ENCODE results near the gene FPGS.
"Not testable (repeated sequence)": the region's sequence is repeated elsewhere in the genome, so short reads cannot be mapped to it uniquely, and the experiment has no call there.

FPGS gene, protein sequence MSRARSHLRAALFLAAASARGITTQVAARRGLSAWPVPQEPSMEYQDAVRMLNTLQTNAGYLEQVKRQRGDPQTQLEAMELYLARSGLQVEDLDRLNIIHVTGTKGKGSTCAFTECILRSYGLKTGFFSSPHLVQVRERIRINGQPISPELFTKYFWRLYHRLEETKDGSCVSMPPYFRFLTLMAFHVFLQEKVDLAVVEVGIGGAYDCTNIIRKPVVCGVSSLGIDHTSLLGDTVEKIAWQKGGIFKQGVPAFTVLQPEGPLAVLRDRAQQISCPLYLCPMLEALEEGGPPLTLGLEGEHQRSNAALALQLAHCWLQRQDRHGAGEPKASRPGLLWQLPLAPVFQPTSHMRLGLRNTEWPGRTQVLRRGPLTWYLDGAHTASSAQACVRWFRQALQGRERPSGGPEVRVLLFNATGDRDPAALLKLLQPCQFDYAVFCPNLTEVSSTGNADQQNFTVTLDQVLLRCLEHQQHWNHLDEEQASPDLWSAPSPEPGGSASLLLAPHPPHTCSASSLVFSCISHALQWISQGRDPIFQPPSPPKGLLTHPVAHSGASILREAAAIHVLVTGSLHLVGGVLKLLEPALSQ

DNA sequence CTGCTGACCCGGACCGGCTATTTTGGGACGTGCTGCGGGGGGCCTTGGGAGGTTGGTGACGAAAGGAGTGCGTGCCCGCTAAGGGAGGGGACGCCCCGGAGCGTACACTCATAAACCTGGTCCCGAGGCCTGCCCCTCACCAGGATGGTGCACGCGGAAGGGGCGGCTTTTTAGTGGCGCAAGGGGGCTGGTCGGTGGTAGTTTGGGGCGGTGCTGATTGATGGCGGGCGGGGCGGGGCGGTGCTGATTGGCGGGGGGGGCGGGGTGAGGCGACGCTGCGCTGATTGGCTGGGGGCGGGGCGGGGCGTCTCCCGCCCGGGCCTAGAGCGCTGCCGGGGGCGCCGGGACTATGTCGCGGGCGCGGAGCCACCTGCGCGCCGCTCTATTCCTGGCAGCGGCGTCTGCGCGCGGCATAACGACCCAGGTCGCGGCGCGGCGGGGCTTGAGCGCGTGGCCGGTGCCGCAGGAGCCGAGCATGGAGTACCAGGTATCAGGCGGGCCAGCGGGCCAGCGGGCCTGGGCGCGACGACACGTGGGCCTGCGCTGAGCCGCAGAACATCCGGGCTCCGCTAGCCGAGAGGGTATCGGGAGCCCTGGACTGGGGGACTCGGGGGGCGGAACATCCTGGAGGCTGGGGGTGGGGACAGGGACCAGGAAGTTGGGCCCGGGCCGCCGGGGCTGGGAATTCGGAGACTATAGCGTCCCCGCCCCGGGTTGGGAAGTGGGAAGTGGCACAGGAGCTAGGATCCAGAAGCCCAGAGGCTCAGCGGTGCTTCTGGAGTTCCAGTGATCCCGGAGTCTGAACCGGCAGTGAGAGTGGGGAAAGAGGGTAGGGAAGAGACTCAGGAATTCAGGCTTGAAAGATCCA, at the start of gene FPGS:
TSS of gene FPGS (plus strand) at position 307 of the 868 bp plus-strand sequence. CDS start at position 350, 43 bp downstream.
- peak; percentile 80 for DNase-seq (ENCODE audit: low read depth)

DNA sequence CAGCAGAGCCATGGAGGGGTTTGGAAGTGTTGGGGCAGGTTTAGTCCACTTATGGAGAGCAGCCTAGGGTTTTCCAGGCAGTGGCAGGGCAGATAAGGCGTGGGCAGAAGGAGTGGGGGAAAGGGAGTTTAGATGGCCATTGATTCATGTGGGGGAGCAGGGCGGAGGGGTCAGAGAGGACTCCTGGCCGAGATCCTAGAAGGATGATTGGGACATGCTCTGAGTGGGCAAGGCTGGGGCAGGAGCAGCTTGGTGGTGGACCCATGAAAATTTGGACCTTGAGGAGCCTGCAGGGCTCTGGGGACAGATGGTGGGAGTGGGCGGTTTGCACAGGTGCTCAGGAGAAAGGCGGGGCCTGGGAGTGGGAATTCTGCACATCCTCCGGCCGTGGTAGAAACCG, 49.5 kb upstream of the FPGS start:
- DNase-seq (ENCODE audit: low read depth) = no peak

DNA sequence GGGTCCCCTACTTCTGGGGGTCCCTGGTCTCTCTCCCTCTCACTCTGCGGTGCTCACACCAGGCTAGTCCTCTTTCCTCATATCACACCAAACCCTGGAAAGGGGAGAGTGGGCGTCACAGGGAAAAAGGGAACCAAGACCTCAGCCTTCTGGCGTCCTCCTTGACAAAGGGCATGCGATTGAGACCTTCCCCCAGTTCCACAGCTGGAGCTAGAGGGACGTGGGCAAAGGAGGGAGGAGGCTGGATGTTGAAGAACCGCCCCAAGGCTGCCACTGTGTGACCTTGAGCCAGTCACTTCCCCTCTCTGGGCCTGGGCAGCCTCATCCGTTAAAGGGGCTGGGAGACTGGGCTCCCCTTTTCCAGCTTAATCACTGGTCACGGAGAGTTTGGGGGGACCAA, 49.1 kb upstream of the FPGS start:
- DNase-seq (ENCODE audit: low read depth) = no peak

DNA sequence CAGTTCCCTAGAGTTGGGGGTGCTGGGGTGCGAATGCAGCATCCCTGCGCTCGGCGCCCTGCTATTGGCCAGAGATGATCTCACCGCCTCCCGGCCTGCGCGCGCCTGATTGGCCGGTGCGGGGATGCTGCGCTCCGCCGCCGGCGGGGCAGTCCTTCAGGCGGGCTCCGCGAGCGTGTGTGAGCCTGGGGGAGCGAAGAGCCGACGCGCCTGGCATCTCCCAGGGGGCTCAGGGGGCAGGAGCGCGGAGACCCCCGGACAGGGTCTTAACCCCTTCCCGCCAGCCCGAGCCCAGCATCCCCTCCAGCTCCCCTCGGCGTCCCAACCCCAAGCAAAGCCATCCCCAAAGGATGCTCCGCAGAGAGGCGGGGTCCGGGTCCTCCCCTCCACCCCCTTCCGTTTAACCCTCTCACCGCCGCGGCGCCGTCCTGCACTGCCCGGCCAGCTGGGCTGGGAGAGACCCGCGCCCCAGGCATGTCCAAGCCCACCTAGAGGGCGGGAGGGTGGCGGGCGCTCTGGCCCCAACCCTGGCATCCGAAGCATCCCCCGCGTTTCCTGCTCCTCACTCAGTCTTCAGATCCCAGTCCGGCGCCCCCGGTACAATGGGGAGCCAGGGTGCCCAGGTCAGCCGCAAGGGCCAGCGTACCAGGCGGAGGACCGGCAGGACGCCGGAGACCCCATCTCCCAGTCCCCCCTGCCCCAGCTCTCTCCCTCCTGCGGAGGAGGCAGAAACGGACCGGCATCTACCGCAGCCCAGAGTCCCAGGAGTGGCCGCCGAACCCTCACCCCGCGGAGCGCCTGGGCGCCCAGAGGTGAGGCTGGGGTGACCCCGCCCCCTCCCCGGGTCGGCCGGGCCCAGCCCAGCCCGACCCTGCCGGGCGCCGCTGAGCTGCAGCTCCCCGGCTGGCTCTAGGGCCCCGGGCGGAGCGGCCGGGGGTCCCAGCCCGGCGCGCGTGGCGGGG, 48.3 kb upstream of the FPGS start:
- DNase-seq (ENCODE audit: low read depth) = no peak

DNA sequence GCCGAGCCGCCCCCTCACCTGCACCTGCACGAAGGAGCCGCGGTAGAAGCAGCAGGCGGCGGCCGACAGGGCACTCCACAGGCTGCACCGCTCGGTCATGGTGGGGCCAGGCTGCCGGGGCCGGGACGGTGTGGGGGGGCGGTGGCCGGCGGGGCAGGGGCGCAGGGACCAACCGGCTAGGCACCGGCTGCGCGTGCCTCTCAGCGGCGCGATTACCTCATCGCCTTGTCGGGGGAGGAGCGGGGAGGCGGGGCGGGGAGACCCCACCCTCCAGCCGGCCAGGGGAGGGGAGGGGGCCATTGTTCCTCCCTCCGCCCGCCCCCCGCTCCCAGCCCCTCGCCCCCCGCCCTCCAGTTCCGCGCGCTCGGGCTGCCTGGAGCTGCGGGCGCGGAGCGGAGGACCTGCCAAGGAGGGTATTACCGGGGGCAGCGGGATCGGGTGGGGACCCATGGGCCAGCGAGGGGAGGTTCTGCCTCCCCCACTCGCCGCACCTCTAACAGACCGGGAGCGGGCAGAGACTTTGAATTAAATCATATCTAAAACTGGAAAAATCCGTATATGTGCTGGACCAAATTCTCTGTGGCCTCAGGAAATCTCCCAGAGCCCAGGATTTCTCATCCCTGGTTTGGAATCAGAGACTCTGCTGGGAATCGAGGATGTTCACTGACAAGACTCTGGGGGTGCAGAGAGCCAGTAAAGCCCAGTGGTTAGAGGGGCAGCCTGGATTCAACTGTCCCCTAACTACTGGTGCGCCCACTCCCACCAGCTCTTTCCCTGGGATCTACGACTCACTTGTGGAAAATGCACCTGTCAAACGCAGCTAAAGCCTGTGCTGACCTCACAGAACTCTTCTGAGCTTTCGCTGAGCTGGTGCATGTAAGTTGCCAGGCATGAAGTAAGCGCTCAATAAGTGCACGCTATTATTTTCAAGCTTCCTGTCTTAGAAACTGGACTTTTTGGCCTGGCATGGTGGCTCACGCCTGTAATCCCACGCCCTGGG, 47.3 kb upstream of the FPGS start:
- no peak for DNase-seq (ENCODE audit: low read depth)

DNA sequence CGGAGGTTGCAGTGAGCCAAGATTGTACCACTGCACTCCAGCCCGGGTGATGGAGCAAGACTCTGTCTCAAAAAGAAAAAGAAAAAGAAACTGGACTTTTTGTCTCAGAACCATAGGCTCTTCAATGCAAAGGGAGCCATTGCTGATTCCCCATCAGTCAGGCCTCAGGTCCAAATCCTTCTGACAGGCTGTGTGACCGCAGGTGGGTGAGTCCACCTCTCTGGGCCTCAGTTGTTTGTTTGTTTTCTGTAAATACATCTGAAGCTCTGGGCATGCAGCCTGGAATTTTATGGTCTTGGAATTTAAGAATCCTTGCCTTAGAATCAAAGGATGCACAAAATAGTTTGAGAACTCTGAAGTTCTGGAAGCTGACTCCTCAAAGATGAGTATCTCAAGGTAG, 46.4 kb upstream of the FPGS start:
- no peak for DNase-seq (ENCODE audit: low read depth)

DNA sequence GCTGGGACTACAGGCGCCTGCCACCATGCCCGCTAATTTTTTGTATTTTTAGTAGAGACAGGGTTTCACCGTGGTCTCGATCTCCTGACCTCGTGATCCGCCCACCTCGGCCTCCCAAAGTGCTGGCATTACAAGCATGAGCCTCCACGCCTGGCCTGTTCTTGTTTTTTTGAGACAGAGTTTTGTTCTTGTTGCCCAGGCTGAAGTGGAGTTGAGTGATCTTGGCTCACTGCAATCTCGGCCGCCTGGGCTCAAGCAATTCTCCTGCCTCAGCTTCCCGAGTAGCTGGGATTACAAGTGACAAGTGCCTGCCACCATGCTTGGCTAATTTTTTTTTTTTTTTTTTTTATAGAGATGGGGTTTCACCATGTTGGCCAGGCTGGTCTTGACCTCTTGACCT, 45.9 kb upstream of the FPGS start:
- DNase-seq (ENCODE audit: low read depth) = not testable (repeated sequence)

DNA sequence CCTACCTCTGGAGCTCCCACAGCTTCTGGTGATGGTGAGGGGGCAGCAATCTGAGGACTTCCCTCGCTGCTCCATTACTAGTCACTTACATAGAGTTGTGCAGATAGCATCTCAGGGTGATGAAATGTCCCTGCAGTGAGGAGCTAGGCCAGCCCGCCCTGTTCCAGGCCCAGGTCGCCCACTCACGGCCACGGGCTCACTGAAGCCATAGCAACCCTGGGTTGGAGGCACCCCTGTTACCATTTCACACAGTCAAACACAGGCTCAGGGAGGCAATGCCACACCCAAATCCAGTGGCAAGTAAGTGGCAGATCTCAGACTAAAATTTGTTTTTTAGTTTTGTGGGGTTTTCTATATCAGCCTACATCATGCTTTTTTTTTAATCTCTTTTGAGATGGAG, 43.8 kb upstream of the FPGS start:
- no peak for DNase-seq (ENCODE audit: low read depth)

DNA sequence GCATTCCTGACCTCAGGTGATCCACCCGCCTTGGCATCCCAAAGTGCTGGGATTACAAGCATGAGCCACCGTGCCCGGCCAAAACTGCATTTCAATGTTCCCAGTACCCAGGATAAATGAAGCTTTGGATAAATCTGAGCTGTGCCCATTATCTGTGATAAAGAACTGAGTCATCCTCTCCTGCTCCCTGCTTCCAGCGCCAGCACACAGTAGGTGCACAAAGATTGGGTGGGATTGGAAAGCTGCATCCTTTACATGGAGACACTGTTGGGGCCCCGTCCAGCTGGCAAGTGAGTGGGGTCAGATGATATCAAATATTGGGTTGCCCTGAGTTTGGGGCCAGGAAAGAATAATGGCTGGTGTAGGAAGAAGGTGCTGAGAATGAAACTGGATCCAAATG, 41.6 kb upstream of the FPGS start:
- DNase-seq (ENCODE audit: low read depth) = no peak

DNA sequence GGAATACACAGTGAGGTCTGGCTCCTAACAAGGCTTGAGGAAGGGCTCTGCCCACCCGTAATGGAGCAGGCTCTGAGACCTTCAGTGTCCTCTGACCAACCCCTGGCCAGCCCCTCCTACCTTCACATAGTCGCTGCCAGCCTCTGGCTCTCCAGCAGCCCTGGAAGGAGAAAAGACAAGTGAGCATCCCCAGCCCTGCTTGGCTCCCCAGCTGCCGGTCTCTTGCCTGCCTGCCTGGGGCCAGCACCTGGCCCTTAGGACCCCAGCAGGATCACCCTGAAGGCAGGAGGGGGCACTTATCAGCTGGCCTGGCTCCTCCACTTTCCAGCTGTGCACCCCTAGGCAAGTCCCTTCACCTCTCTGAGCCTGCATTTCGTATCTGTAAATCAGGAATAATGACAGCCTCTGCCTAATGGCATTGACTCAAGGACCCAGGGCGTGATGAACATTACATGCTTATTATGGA, 41.2 kb upstream of the FPGS start:
- DNase-seq (ENCODE audit: low read depth) = no peak

DNA sequence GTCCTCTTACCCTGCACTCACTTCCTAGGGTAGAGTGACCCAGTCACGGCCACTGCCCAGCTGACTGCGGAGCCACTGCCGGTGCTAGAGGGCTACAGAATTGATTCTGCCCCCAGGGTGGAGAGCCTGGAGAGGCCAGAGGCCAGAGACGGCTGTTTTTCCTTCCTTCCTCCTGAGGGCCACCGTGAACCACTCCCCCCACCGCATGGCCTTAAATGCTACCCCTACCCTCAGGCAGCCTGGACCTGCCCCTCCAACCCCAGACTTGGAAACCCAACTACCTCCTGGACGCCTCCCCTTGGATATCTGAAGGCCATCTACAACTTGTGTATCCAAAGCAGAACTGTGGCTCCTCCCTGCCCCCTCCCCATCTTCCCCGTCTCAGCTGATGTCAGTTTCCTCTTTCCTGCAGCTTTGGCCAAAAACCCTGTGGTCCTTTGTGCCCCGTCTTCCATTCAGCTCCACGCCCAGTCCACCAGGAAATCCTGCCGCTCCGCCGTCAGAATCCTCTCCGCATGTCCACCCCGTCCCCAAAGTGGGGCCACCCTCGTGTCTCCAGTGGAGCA, 40.5 kb upstream of the FPGS start:
- DNase-seq (ENCODE audit: low read depth) = no peak

DNA sequence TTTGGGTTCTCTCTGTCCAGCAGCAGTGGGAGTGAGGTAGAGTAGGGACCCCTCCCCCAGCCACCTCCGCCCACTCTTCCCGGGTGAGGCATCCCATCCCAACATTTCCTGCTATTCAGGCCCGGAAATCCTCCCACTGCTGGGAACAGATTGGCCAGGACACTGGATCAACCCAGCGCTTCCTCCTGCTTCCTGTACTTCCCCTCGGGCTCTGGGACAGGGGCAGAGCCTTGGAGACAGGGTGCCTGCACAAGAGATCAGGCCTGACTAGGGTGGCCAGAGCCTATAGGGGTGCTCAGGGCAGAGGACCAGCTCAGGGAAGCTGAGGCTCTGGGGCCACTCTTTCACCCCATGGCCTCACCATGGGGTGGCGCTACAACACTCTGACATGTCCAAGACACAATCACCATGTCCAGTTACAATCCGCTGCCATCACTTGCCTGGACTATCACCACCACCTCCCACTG, 38.7 kb upstream of the FPGS start:
- DNase-seq (ENCODE audit: low read depth) = peak; percentile 18

DNA sequence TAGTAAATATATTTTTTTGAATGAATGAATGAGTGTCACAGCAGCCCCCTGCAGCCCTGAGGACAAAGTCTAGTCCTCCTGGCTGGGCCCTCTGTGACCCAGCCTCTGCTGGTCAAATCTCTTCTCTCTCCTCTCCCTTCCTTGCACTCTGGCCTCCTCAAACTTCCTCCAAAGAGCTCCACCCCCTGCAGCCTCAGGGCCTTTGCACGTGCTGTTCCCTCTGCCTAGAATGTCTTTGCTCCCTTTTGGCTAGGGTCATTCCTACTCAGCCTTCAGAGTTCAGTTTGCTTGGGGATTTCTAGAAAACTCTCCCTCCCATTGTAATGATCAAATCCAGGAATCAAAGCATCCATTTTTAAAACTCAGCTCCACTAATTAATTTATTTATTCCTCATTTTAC, 37.3 kb upstream of the FPGS start:
- no peak for DNase-seq (ENCODE audit: low read depth)

DNA sequence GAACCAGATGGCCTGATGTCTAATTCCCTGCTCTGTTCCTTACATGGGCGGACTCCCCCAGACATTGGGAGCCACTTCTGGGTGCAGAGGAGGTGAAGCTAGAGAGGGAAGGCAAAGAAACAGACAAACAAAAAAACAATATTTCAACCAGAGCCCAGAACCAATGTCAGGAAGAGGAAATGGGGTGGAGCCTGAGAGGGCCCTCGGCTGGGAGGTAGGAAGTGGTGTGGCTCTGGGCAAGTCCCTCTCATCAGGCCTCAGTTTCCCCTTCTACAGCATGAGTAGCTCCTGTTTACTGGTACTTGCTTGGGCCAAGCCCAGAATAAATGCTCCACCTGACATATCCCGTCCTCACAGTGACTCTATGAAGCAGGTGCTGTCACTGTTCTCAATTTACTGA, 35.3 kb upstream of the FPGS start:
- no peak for DNase-seq (ENCODE audit: low read depth)

DNA sequence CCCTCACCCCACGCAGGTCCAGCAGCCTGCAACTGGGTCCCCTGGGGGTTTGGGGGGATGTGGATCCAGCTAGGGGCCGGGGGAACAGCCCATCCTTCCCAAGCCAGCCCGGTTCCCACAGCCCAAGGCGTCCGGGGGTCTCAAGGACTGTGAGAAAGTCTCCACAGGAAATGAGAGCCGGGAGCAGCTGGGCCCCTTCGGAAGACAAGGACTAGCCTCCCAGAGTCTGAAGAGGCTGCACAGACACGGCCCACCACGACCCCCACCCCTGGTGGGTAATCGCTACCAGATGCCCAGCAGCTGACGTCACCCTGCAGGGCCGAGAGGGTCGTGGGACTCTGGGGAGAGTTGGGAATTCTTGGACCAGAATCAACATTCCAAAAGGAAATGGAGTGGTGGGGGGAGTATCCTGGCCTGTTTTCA, 34.8 kb upstream of the FPGS start:
- DNase-seq (ENCODE audit: low read depth) = no peak

DNA sequence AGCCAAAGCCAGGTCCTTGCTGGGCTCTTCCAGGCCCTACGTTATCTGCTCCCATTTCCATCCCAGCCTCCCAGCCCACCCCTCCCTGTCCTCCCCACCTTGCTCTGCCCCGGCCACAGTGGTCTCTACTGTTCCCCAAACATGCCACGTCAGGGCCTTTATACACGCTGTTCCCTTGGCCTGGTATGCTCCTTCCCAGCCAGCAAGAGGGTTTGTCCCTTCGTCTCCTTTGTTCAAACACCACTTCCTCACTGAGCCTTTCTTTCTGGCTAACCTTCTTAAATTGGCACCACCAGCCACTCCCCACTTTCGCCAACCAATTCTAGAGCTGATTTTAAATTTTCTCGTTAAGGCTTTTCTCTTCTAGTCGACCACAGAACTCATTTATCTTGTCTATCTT, 34.0 kb upstream of the FPGS start:
- no peak for DNase-seq (ENCODE audit: low read depth)

DNA sequence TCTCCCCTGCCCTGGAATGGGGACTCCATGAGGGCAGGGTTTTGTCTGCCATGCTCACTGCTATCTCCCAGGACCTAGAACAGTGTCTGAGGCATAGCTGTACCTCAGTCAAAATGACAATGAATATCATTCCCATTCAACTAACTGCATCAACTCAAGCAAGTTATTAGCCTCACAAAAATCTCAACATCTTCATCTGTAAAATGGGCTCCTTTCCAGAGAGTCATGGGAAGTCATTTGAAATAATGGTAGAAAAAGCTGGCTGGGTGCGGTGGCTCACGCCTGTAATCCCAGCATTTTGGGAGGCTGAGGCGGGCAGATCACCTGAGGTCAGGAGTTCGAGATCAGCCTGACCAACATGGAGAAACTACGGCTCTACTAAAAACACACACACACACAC, 33.6 kb upstream of the FPGS start:
- DNase-seq (ENCODE audit: low read depth) = no peak

DNA sequence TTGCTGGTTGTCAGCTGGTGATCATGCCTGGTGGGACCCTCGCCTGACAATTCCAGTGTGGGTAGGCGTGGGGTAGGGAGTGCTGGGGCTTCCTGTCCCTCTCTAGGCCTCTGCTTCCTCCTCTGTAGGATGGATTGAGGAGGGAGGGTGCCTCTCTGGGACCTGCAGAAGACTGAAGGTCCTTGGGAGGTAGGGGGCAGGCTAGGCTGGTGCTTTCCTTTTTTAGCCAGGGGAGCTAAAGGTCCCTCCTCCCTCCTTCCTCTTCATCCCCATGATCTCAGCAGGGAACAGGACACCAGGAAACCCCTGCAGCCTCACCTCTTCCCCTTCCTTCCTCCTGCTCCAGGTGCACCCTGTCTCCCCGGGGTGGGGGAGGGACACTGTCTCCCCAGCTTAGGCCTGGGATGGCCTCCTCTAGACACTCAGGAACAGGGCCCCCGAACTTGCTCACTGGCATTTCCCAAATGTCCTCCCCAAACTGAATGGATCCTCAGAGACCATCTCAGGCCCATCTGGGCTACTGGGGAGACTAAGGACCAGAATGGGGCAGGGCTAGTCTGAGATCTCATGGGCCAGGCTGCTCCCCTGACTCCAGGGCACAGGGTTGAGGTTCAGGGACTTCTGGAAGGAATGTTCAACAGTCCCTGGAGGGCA, 32.6 kb upstream of the FPGS start:
- no peak for DNase-seq (ENCODE audit: low read depth)

DNA sequence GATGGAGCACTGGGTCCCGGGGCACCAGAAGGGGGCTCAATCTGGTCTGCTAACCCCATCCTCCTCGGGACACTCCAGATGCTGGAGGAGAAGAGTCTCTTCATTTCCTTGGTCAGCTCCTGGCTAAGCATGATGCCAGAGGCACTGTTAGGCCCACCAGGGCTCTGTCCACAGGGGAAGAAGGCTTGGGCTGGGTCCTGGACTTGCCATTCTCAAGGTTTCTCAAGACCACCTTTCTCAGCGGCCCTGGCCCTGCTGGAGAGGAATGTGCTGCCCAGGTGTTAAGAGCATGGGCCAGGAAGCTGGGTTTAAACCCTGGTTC, 32.1 kb upstream of the FPGS start:
- DNase-seq (ENCODE audit: low read depth) = no peak

Data from activated T-cell treated with anti-CD3 and anti-CD28 coated beads for 1 hour (primary cell).